Thyroid gland (tissue), 4 donors: ENCODE results near the gene CDH23. TPM values are rescaled to one million over a fixed set of nuclear protein-coding genes. Genes with fewer than 3 reads are reported as not detected.

Experiments
- DNase-seq, 2 donors: peaks; one replicate each; pipeline ENCODE4 v3.0.0-alpha.2; 2019
- H3K27ac ChIP-seq, 3 donors: fragments of 200-600 bp; sonication (generic); 1 replicate in 2 of 3; 2 replicates in 1 of 3; pipeline ENCODE4 v1.5.1; 2016 to 2019; ENCODE audit warnings: mild to moderate bottlenecking in 1 of 3, moderate library complexity in 1 of 3
- H3K27me3 ChIP-seq: fragments of 200-600 bp; sonication (generic); one replicate; pipeline ENCODE4 v1.5.1; 2019
- H3K36me3 ChIP-seq, 2 donors: fragments of 200-600 bp; sonication (generic); one replicate each; pipeline ENCODE4 v1.5.1; 2016 to 2019
- H3K4me1 ChIP-seq, 2 donors: fragments of 200-600 bp; sonication (generic); one replicate each; pipeline ENCODE4 v1.5.1; 2017 to 2019
- H3K4me3 ChIP-seq, 3 donors: fragments of 200-600 bp; sonication (generic); replicated peaks in 1 of 3; 1 replicate in 2 of 3; 2 replicates in 1 of 3; pipeline ENCODE4 v1.5.1; 2016; ENCODE audit warnings: mild to moderate bottlenecking in 1 of 3
- H3K9me3 ChIP-seq: fragments of 200-600 bp; sonication (generic); one replicate; pipeline ENCODE4 v1.5.1; 2017
- POLR2A ChIP-seq, 2 donors: fragments of 450-650 bp; IDR thresholded peaks; one replicate each; pipeline ENCODE4 v1.6.1; 2017; ENCODE audit warnings: antibody characterized with exemption in 2 of 2, mild to moderate bottlenecking in 2 of 2, moderate library complexity in 1 of 2
- WGBS, 2 donors: methylation state at CpG; one replicate each; pipeline ENCODE4 v1.1.5; 2017; 5-methylcytosine and 5-hydroxymethylcytosine counted together
- intact Hi-C: fragments of 100-400 bp; cut with DNase I; formaldehyde crosslinking; loops from one replicate; pipeline ENCODE4 v1.15.1; 2023
- total RNA-seq, 4 donors: library from RNA; depleted of rRNA; stranded (reverse); fragments of >200 nt; gene quantifications; one replicate each; pipeline ENCODE4 v1.2.3, GENCODE V29; 2016
- TF ChIP-seq, protein P1 (sequence below), 6 experiments: fragments of 200-600 bp in 3 of 6; fragments of 450-650 bp in 3 of 6; sonication (generic) in 3 of 6; IDR thresholded peaks; one replicate each; pipeline ENCODE4 v1.5.1; 2016 to 2019; ENCODE audit warnings: antibody characterized with exemption in 6 of 6, mild to moderate bottlenecking in 2 of 6, inconsistent platforms in 1 of 6, moderate library complexity in 1 of 6

Gene CDH23
- total RNA-seq, 4 donors from 2014 or later, result 3.0 to 4.2 (median 3.9) TPM

DNA sequence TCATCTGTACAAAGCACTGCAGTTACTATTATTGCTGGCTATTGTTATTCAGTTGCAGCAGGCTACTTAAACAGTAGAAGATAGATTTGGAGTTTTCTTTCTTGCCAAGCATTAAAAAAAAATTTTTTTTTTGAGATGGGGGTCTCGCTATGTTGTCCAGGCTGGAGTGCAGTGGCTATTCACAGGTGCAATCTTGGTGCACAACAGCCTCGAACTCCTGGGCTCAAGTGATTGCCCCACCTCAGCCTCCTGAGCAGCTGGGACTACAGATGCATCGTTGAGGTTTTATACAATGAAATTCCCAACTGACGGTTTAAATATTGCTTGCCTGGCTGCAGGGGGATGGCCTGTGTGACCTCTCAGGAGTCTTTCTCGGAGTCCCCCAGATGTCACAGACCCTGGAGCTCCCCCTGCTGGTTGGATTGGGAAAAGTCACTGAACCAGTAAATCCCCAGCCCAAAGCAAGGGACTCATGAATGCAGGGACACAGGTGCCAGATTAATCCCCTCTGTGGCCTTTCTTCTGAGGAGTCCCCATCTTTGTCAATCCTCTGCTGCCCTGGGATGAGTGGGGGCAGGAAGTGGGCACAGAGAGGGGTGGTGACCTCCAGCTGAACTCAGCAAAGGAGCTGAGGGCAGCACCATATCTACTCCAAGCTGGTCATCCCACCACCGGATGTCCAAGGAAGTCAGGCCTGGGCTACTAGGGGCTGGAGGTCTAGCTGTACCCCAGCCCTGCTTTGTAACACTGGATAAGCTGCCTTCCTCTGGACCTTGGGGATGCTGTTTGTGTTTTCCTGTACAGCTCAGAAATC, 173.3 kb downstream of the CDH23 start:
- Histone ChIP-seq H3K27me3 (no peaks in the 10 kb centered on the region), H3K36me3 (no peaks in the 10 kb centered on the region), H3K9me3 (no peaks in the 10 kb centered on the region), H3K4me1 (no peaks in the 10 kb centered on the region), H3K4me3 (no peak overlapping the region), H3K27ac (no peak overlapping the region)
- TF ChIP-seq, protein P1, sequence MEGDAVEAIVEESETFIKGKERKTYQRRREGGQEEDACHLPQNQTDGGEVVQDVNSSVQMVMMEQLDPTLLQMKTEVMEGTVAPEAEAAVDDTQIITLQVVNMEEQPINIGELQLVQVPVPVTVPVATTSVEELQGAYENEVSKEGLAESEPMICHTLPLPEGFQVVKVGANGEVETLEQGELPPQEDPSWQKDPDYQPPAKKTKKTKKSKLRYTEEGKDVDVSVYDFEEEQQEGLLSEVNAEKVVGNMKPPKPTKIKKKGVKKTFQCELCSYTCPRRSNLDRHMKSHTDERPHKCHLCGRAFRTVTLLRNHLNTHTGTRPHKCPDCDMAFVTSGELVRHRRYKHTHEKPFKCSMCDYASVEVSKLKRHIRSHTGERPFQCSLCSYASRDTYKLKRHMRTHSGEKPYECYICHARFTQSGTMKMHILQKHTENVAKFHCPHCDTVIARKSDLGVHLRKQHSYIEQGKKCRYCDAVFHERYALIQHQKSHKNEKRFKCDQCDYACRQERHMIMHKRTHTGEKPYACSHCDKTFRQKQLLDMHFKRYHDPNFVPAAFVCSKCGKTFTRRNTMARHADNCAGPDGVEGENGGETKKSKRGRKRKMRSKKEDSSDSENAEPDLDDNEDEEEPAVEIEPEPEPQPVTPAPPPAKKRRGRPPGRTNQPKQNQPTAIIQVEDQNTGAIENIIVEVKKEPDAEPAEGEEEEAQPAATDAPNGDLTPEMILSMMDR (IDR thresholded peaks at IDR 0.05), result peak; percentile 75 to 82 (median 78)
- TF ChIP-seq POLR2A (IDR thresholded peaks at IDR 0.05), result no peak
- 51 to 56% methylated on average over 3 to 6 of the region's 6 CpGs for WGBS, 2 donors
- DNase-seq, result peak; percentile 70 to 78
- intact Hi-C loops, result loop anchor here (5.0 kb wide), 3 partner anchors 178 to 253 kb away; partner anchors contain the start of gene SLC29A3

DNA sequence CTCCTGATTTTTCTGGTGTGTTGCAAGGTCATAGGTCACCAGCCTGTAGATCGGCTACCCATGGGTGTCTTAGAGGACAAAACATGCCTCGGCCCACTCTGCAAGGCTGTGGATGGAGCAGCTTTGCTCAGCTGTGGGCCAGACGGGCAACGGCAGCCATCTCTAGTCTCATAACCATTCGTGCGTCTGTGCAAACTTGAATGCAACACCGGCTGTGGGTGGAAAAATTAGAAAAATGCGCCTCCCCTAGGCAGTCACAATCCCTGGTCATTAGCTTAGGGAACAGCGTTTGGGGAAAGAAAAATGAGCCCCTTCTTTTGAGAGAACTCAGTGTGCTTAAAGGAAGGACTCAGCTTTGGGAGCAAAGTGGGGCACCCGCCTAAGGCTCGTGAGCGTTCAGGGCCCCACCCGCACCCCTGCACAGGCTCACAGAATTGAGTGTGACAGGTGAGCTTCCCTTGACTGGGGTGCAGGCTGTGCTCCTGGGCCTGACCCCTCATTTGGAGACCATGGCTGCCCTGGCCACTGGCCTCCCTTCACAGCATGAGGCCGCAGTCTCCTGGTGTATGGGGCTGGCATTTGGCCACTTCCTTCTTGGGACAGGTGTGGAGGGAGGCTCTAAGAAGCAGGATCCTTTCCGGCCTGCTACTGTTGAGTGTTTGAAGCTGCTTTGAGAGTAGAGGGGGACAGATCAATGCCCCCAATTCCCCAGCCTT, 174.9 kb downstream of the CDH23 start:
- TF ChIP-seq POLR2A (IDR thresholded peaks at IDR 0.05), result no peak
- TF ChIP-seq, protein P1 (IDR thresholded peaks at IDR 0.05), result no peak
- 95 to 96% methylated on average over 14 of the region's 15 CpGs for WGBS, 2 donors
- H3K4me3 ChIP-seq, result no peak overlapping the region
- H3K27me3 ChIP-seq, result no peaks in the 10 kb centered on the region
- no peak for DNase-seq
- no peaks in the 10 kb centered on the region for H3K9me3 ChIP-seq
- intact Hi-C loops, result loop anchor here (5.0 kb wide), 2 partner anchors 189 to 254 kb away; partner anchors contain the start of gene SLC29A3
- no peaks in the 10 kb centered on the region for H3K36me3 ChIP-seq
- peaks cover 8% of the 10 kb centered on the region in 2 donors for H3K4me1 ChIP-seq
- H3K27ac ChIP-seq, result no peak overlapping the region

DNA sequence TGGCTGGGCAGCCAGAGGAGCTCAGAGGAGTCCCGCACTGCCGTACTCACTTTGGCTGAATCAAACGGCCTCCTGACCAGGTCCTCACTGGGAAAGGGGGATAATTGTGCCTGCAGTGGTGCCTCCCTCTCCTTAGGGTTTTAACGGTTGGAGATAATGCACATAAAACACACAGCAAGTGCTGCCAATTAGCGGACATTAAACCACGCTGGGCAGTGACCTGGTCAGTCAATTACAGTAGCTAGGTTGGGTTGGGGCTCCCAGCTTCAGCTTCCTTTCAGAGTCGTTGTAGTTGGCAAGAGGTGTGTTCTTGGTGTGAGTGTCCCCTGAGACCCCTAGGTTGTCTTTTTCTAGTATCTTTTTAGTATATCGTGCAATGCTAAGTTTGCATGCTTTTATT, 176.2 kb downstream of the CDH23 start:
- intact Hi-C loops, result loop anchor here (5.0 kb wide), 2 partner anchors 191 to 256 kb away; partner anchors contain the start of gene SLC29A3
- no peaks in the 10 kb centered on the region for H3K27me3 ChIP-seq

DNA sequence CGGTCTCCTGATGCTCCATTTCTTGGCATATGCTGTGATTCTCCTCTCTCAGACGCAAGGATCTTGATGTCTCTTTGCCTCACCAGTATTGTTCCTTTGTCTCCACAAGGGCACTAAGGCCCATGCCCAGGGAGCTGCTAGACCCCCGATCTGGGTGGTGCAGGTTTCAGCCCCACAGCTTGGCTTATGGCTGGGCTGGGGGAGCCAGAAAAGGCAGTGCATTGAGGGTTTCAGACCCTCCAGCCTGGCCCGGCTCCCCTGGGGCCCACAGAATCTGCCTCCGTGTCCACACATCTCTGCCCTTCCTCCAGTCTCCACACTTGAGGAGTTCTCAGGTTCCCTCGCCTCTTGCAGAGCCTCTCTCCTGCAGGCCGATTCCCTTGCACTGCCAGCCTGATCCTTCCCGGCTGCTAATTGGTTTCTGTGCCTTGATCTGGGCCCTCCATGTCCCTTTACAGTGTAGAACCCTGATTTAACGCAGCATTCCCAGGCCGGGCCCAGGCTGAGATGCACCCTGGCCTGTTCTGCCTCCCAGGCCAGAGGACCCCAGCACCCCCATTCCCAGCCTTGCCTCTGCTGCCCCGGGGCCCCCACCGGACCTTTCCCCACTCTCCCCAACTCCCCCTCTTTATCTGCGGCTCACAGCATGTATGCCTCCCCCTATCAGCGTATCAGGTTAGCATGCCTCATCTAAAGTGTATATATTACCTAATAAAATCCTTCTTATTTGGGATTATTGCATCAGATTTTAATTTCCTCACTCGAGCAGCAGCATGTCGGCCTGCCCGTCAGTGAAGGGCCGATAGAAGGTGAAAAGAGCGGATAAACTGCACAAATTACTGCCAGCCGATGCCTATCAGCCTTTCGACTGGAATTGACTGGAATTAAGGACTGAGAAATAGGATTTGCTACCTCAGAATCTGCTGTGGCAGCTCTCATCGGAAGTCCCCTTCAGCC, 177.1 kb downstream of the CDH23 start:
- Histone ChIP-seq H3K4me3 (no peak overlapping the region), H3K27ac (no peak overlapping the region), H3K4me1 (peaks cover 8% of the 10 kb centered on the region in 2 donors), H3K36me3 (no peaks in the 10 kb centered on the region), H3K9me3 (no peaks in the 10 kb centered on the region), H3K27me3 (no peaks in the 10 kb centered on the region)
- DNase-seq, result no peak
- WGBS, 2 donors, result 83% methylated on average over 22 of the region's 22 CpGs
- intact Hi-C loops, result loop anchor here (5.0 kb wide), 2 partner anchors 192 to 257 kb away; partner anchors contain the start of gene SLC29A3
- TF ChIP-seq, protein P1 (IDR thresholded peaks at IDR 0.05), result no peak
- no peak for TF ChIP-seq POLR2A (IDR thresholded peaks at IDR 0.05)

More for the DNA sequence above, 176.2 kb downstream of the CDH23 start:
- Histone ChIP-seq H3K27ac (no peak overlapping the region), H3K36me3 (no peaks in the 10 kb centered on the region), H3K9me3 (no peaks in the 10 kb centered on the region), H3K4me1 (peaks cover 8% of the 10 kb centered on the region in 2 donors), H3K4me3 (no peak overlapping the region)
- 75 to 87% methylated on average over 8 of the region's 8 CpGs for WGBS, 2 donors
- TF ChIP-seq, protein P1 (IDR thresholded peaks at IDR 0.05), result no peak
- TF ChIP-seq POLR2A (IDR thresholded peaks at IDR 0.05), result no peak
- DNase-seq, result no peak
